Fibroblast of lung (primary cell): ENCODE data around the gene AKAP12. TPM values are rescaled to one million over a fixed set of nuclear protein-coding genes. Genes with fewer than 3 reads are reported as not detected.

Source experiments
- DNase-seq, 2 donors: peaks; one replicate each; pipeline versions ENCODE4 v3.0.0 to v3.0.0-alpha.2; 2010; ENCODE audit warnings: low read depth in 2 of 2
- H2AFZ ChIP-seq: 2 replicates; pipeline ENCODE4 v1.5.1; 2012; ENCODE audit warnings: low read length, control low read depth, inconsistent platforms
- H3K27ac ChIP-seq: 2 replicates; pipeline ENCODE4 v1.5.1; 2011; ENCODE audit warnings: low read length, control low read depth; ENCODE audit not compliant: insufficient read depth
- H3K27me3 ChIP-seq: 2 replicates; pipeline ENCODE4 v1.5.1; 2011; ENCODE audit warnings: mild to moderate bottlenecking, low read length; ENCODE audit not compliant: control insufficient read depth, insufficient read depth
- H3K36me3 ChIP-seq: 2 replicates; pipeline ENCODE4 v1.5.1; 2011; ENCODE audit warnings: low read length; ENCODE audit not compliant: control insufficient read depth, insufficient read depth
- H3K4me1 ChIP-seq: 2 replicates; pipeline ENCODE4 v1.5.1; 2011; ENCODE audit warnings: low read length; ENCODE audit not compliant: control insufficient read depth, insufficient read depth; ENCODE audit errors: extremely low read depth
- H3K4me2 ChIP-seq: 2 replicates; pipeline ENCODE4 v1.5.1; 2011; ENCODE audit warnings: low read length, control low read depth; ENCODE audit not compliant: insufficient read depth; ENCODE audit errors: extremely low read depth
- H3K4me3 ChIP-seq, 4 experiments: fragments of 200-600 bp in 1 of 4; sonication (generic) in 1 of 4; replicated peaks in 1 of 4; 2 replicates each; pipeline ENCODE4 v1.5.1; 2011 to 2016; ENCODE audit warnings: low read length in 4 of 4, low read depth in 3 of 4, mild to moderate bottlenecking in 3 of 4, control low read depth in 2 of 4, inconsistent platforms in 1 of 4, mixed read lengths in 1 of 4; ENCODE audit not compliant: insufficient read depth in 1 of 4; ENCODE audit errors: control extremely low read depth in 1 of 4
- H3K79me2 ChIP-seq: 2 replicates; pipeline ENCODE4 v1.5.1; 2012; ENCODE audit warnings: mild to moderate bottlenecking, low read length, inconsistent platforms; ENCODE audit not compliant: control insufficient read depth, insufficient read depth
- H3K9ac ChIP-seq: 2 replicates; pipeline ENCODE4 v1.5.1; 2011; ENCODE audit warnings: mild to moderate bottlenecking, low read length, control low read depth; ENCODE audit not compliant: insufficient read depth
- H3K9me3 ChIP-seq: 2 replicates; pipeline ENCODE4 v1.5.1; 2012; ENCODE audit warnings: low read depth, low read length; ENCODE audit not compliant: control insufficient read depth, insufficient read depth
- H4K20me1 ChIP-seq: 2 replicates; pipeline ENCODE4 v1.5.1; 2011; ENCODE audit warnings: low read length; ENCODE audit not compliant: control insufficient read depth, insufficient read depth; ENCODE audit errors: extremely low read depth
- EZH2 ChIP-seq: IDR thresholded peaks from 2 replicates; pipeline ENCODE4 v1.5.1; 2012; ENCODE audit warnings: low read length, control low read depth, mild to moderate bottlenecking; ENCODE audit errors: missing control alignments
- polyA plus RNA-seq, 2 donors: library from polyadenylated mRNA; depleted of rRNA in 1 of 2; stranded (reverse) in 1 of 2; unstranded in 1 of 2; fragments of >200 nt; gene quantifications; 2 replicates each; pipeline ENCODE4 v1.2.1, GENCODE V29; 2011 to 2012; ENCODE audit warnings: missing spikeins in 1 of 2
- total RNA-seq: library from RNA; depleted of rRNA; stranded (reverse); fragments of >200 nt; gene quantifications from 2 replicates; pipeline ENCODE4 v1.2.1, GENCODE V29; 2014
- TF ChIP-seq, protein P1 (sequence below), 2 donors: IDR thresholded peaks in 1 of 2; conservative IDR thresholded peaks in 1 of 2; 1 replicate in 1 of 2; 2 replicates in 1 of 2; pipeline ENCODE4 v1.5.1; 2011 to 2012; ENCODE audit warnings: low read length in 2 of 2, control low read depth in 1 of 2, inconsistent platforms in 1 of 2, low read depth in 1 of 2, mild to moderate bottlenecking in 1 of 2

The AKAP12 gene
- total and polyA plus RNA-seq, 2 donors (not counting 1 experiment from before 2014, with no cell fraction given), result 68.5 to 133 TPM

DNA sequence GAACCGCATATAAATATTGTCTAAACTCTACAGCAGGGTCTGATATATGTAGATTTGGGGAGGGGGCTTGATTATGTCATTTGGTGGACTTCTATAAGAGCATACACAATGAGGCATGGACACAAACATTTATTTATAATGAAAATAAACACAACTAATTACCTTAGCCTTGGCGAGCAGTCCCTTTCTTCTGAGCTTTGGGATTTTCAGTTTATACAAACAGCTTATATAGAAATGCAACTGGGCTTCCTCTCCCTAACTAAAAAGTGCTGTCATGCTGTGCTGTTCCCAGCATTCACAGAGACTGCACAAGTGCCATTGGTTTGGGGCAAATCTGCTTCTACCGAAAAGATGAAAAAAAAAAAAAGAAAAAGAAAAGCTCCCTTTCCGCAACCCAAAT, 69.9 kb downstream of the AKAP12 start:
- no peaks in the 10 kb centered on the region for H3K9me3 ChIP-seq
- no peak overlapping the region for H3K9ac ChIP-seq
- DNase-seq, result no peak
- H3K4me1 ChIP-seq, result no peaks in the 10 kb centered on the region
- H3K4me3 ChIP-seq, result no peak overlapping the region
- no peaks in the 10 kb centered on the region for H3K36me3 ChIP-seq
- no peaks in the 10 kb centered on the region for H3K79me2 ChIP-seq
- H3K27me3 ChIP-seq, result no peaks in the 10 kb centered on the region
- TF ChIP-seq EZH2, result no peak
- TF ChIP-seq, protein P1, sequence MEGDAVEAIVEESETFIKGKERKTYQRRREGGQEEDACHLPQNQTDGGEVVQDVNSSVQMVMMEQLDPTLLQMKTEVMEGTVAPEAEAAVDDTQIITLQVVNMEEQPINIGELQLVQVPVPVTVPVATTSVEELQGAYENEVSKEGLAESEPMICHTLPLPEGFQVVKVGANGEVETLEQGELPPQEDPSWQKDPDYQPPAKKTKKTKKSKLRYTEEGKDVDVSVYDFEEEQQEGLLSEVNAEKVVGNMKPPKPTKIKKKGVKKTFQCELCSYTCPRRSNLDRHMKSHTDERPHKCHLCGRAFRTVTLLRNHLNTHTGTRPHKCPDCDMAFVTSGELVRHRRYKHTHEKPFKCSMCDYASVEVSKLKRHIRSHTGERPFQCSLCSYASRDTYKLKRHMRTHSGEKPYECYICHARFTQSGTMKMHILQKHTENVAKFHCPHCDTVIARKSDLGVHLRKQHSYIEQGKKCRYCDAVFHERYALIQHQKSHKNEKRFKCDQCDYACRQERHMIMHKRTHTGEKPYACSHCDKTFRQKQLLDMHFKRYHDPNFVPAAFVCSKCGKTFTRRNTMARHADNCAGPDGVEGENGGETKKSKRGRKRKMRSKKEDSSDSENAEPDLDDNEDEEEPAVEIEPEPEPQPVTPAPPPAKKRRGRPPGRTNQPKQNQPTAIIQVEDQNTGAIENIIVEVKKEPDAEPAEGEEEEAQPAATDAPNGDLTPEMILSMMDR (conservative IDR thresholded peaks at IDR 0.05 in 1 of 2, IDR thresholded peaks at IDR 0.05 in 1 of 2; ENCODE audit: low read depth in 1 of 2, low read length in 2 of 2), result no peak
- no peak overlapping the region for H2AFZ ChIP-seq
- no peaks in the 10 kb centered on the region for H4K20me1 ChIP-seq
- no peak overlapping the region for H3K4me2 ChIP-seq
- no peak overlapping the region for H3K27ac ChIP-seq

DNA sequence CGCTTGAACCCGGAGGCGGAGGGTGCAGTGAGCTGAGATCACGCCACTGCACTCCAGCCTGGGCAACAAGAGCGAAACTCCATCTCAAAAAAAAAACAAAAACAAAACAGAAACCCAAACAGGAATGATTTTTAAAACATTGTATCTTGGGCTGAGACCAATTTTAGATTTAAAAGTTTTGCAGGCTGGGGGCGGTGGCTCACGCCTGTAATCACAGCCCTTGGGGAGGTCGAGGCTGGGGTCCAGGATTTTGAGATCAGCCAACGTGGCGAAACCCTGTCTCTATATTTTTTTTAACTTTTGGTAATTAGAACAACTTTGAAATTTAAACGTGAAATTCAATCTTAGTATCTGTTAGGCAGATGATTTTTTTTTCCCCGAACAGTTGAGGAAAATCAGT, 70.5 kb downstream of the AKAP12 start:
- Histone ChIP-seq H3K27ac (no peak overlapping the region), H3K79me2 (no peaks in the 10 kb centered on the region)

DNA sequence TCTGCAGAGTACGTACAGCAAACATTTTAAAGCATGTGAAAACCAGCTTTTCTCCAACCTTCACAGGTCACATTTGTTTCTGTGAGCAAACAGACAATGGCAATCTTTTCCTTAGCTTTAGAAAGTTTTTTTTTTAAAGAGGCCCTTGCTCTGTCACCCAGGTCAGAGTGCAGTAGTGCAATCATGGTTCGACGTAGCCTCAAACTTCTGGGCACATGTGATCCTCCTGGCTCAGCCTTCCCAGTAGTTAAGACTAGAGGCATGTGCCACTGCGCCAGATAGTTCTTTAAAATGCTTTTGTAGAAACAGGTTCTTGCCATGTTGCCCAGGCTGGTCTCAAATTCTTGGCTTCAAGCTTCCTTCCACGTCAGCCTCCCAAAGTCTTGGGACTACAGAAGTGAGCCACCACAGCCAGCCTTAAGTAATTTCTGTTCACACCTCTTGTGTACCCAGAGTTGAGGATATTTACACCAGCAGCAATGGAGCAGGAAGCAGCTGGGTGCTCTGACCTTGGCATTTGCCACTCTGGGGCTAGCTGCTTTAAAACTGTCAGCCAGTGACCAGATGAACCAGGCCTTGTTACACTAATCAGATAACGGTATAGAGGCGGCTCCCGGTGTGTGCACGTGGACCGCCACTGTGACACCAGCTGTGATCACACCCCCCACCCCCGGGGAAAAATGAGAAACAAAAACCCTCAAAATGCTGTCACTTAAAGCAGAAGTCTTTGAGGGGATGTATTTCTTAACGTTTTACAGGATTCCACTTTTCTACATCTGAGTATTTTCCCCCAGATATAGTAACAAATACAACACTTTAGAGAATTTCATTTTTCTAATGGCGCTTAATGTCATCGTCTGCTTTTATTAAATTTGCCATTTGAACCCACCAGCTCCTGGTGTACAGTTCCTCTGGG, 71.3 kb downstream of the AKAP12 start:
- Histone ChIP-seq H3K27ac (no peak overlapping the region), H3K9me3 (no peaks in the 10 kb centered on the region), H3K27me3 (no peaks in the 10 kb centered on the region), H2AFZ (no peak overlapping the region), H3K4me3 (no peak overlapping the region), H3K79me2 (no peaks in the 10 kb centered on the region), H3K4me2 (no peak overlapping the region), H4K20me1 (no peaks in the 10 kb centered on the region), H3K36me3 (no peaks in the 10 kb centered on the region), H3K9ac (no peak overlapping the region), H3K4me1 (no peaks in the 10 kb centered on the region)
- no peak for DNase-seq
- no peak for TF ChIP-seq EZH2
- TF ChIP-seq, protein P1 (conservative IDR thresholded peaks at IDR 0.05 in 1 of 2, IDR thresholded peaks at IDR 0.05 in 1 of 2; ENCODE audit: low read depth in 1 of 2, low read length in 2 of 2), result no peak

More for the DNA sequence above, 70.5 kb downstream of the AKAP12 start:
- no peak for TF ChIP-seq EZH2
- TF ChIP-seq, protein P1 (conservative IDR thresholded peaks at IDR 0.05 in 1 of 2, IDR thresholded peaks at IDR 0.05 in 1 of 2; ENCODE audit: low read depth in 1 of 2, low read length in 2 of 2), result no peak
- H3K4me3 ChIP-seq, result no peak overlapping the region
- H3K4me1 ChIP-seq, result no peaks in the 10 kb centered on the region
- no peaks in the 10 kb centered on the region for H3K27me3 ChIP-seq
- no peaks in the 10 kb centered on the region for H3K9me3 ChIP-seq
- no peaks in the 10 kb centered on the region for H3K36me3 ChIP-seq
- H3K4me2 ChIP-seq, result no peak overlapping the region
- H4K20me1 ChIP-seq, result no peaks in the 10 kb centered on the region
- no peak for DNase-seq
- no peak overlapping the region for H2AFZ ChIP-seq
- no peak overlapping the region for H3K9ac ChIP-seq
